Adipose tissue (tissue), 3 donors: ENCODE results near the gene GJA3. TPM values are rescaled to one million over a fixed set of nuclear protein-coding genes. Genes with fewer than 3 reads are reported as not detected.

Source experiments
- H3K27ac ChIP-seq: one replicate; pipeline ENCODE4 v1.5.1; 2013; ENCODE audit warnings: low read depth, low read length
- WGBS, 3 donors: extraction: QIAGEN DNeasy Blood & Tissue Kit; methylation state at CpG; one replicate each; pipeline ENCODE4 v1.1.7; 2013; 5-methylcytosine and 5-hydroxymethylcytosine counted together
- polyA plus RNA-seq, 3 donors: library from polyadenylated mRNA; stranded (reverse); fragments of 200-250 nt; gene quantifications; one replicate each; pipeline ENCODE4 v1.2.3, GENCODE V29; 2013
- donor health status: healthy with polysubstance abuse.
- donor health status: Bipolar disorder and iron deficiency.
- donor health status: healthy.

GJA3 gene
- polyA plus RNA-seq = under 1 TPM in 2 of 3 donors, not detected in 1; 0.03 to 0.06 TPM

- WGBS, 3 donors = 1 to 2% (median 2%) methylated on average over 85 to 93 of the region's 93 CpGs
- H3K27ac ChIP-seq = no peak within 1 kb of the TSS
Observed at GRCh38 chr13:20160306-20161274, at the start of gene GJA3. GJA3 (minus strand) TSS chr13:20161052; CDS start chr13:20143288, 17,764 bp downstream.

- WGBS, 3 donors = 64 to 85% (median 85%) methylated on average over 1 of the region's 1 CpG
- no peak overlapping the region for H3K27ac ChIP-seq
Observed at GRCh38 chr13:20209948-20210347, 49.1 kb upstream of the GJA3 start.

GRCh38 chr13:20206698-20207235 lies 45.9 kb upstream of the GJA3 start:
- 70 to 72% (median 71%) methylated on average over 16 of the region's 16 CpGs for WGBS, 3 donors
- H3K27ac ChIP-seq = no peak overlapping the region

GRCh38 chr13:20206065-20206697 lies 45.3 kb upstream of the GJA3 start:
- 79 to 81% (median 79%) methylated on average over 11 of the region's 11 CpGs for WGBS, 3 donors
- no peak overlapping the region for H3K27ac ChIP-seq

- WGBS, 3 donors = 76 to 86% (median 79%) methylated on average over 1 of the region's 1 CpG
- no peak overlapping the region for H3K27ac ChIP-seq
Observed at GRCh38 chr13:20198781-20199180, 37.9 kb upstream of the GJA3 start.

GRCh38 chr13:20197361-20197834 lies 36.5 kb upstream of the GJA3 start:
- no peak overlapping the region for H3K27ac ChIP-seq
- 6 to 12% (median 11%) methylated on average over 5 of the region's 5 CpGs for WGBS, 3 donors

- 61 to 64% (median 62%) methylated on average over 8 of the region's 8 CpGs for WGBS, 3 donors
- no peak overlapping the region for H3K27ac ChIP-seq
Observed at GRCh38 chr13:20195801-20196200, 34.9 kb upstream of the GJA3 start.

GRCh38 chr13:20193907-20194631 lies 33.2 kb upstream of the GJA3 start:
- H3K27ac ChIP-seq = no peak overlapping the region
- 11 to 16% (median 15%) methylated on average over 27 of the region's 27 CpGs for WGBS, 3 donors

GRCh38 chr13:20193162-20193906 lies 32.5 kb upstream of the GJA3 start:
- no peak overlapping the region for H3K27ac ChIP-seq
- 2% methylated on average over 47 to 53 of the region's 53 CpGs for WGBS, 3 donors

- whole genome bisulfite sequencing, 3 donors = 0 to 2% (median 0%) methylated on average over 14 to 39 of the region's 39 CpGs
- H3K27ac ChIP-seq = no peak within 1 kb of the TSS
Observed at GRCh38 chr13:20192836-20193161, 31.9 kb upstream of the GJA3 start, which contains the start of gene GJB2. GJB2 (minus strand) TSS chr13:20192938; CDS start chr13:20189581, 3,357 bp downstream.

GRCh38 chr13:20192158-20192835 lies 31.4 kb upstream of the GJA3 start:
- 1 to 2% (median 2%) methylated on average over 54 to 73 of the region's 73 CpGs for WGBS, 3 donors
- no peak overlapping the region for H3K27ac ChIP-seq

- H3K27ac ChIP-seq = no peak overlapping the region
- 28 to 39% (median 36%) methylated on average over 24 of the region's 24 CpGs for WGBS, 3 donors
Observed at GRCh38 chr13:20191311-20192157, 30.7 kb upstream of the GJA3 start.

- 87 to 89% (median 87%) methylated on average over 16 of the region's 16 CpGs for WGBS, 3 donors
Observed at GRCh38 chr13:20190481-20191310, 29.8 kb upstream of the GJA3 start.

GRCh38 chr13:20190076-20190475 lies 29.2 kb upstream of the GJA3 start:
- 72 to 83% (median 75%) methylated on average over 5 of the region's 5 CpGs for WGBS, 3 donors

More at GRCh38 chr13:20190481-20191310, 29.8 kb upstream of the GJA3 start:
- H3K27ac ChIP-seq = no peak overlapping the region

GRCh38 chr13:20188667-20189553 lies 28.1 kb upstream of the GJA3 start:
- 69 to 86% (median 70%) methylated on average over 28 of the region's 28 CpGs for WGBS, 3 donors
- H3K27ac ChIP-seq = no peak overlapping the region

More at GRCh38 chr13:20190076-20190475, 29.2 kb upstream of the GJA3 start:
- no peak overlapping the region for H3K27ac ChIP-seq
